Measurements from ENCODE around the gene RANBP10. TPM values are rescaled to one million over a fixed set of nuclear protein-coding genes. Genes with fewer than 3 reads are reported as not detected.

RANBP10 gene
- total RNA-seq, 1 experiment from 2014 or later = 15.6 TPM

DNA sequence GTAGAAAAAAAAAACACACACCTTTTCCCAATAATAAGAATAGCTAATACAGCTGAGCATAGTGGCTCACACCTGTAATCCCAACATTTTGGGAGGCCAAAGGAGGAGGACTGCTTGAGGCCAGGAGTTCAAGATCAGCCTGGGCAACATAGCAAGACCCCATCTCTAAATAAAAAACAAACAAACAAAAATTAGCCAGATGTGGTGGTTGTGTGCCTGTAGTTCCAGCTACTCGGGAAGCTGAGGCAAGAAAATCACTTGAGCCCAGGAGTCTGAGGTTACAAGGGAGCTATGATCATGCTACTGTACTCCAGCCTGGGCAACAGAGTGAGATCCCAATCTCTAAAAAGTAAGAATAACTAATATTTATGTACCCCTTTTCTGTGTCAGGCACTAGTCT lies 44.4 kb downstream of the RANBP10 start:
- H3K4me3 Mint-ChIP-seq = no peak overlapping the region
- H2BK12ac ChIP-seq (ENCODE audit: insufficient read length, low read depth, low read length) = no peak overlapping the region
- no peak overlapping the region for H3K18ac ChIP-seq (ENCODE audit: insufficient read length, low read depth, low read length)
- no peak overlapping the region for H3K14ac ChIP-seq (ENCODE audit: insufficient read depth, low read length)
- no peak overlapping the region for H4K91ac ChIP-seq (ENCODE audit: insufficient read length, low read depth, low read length)
- no peak overlapping the region for H2AK5ac ChIP-seq (ENCODE audit: insufficient read length, low read length)
- no peak overlapping the region for H3K27ac Mint-ChIP-seq
- no peaks in the 10 kb centered on the region for H3K79me2 ChIP-seq (ENCODE audit: insufficient read depth, low read length)
- H2BK5ac ChIP-seq (ENCODE audit: insufficient read length, low read length) = no peak overlapping the region
- H3K56ac ChIP-seq (ENCODE audit: insufficient read length, low read depth, low read length) = no peak overlapping the region
- no peak for DNase-seq
- no peaks in the 10 kb centered on the region for H3K9me3 Mint-ChIP-seq
- H2BK120ac ChIP-seq (ENCODE audit: low read depth, low read length, poor library complexity, severe bottlenecking) = no peak overlapping the region
- H2BK15ac ChIP-seq (ENCODE audit: low read depth, low read length) = no peak overlapping the region
- H3K27me3 Mint-ChIP-seq (ENCODE audit: low read depth) = no peaks in the 10 kb centered on the region
- H3K27me3 ChIP-seq (ENCODE audit: insufficient read depth, low read length) = no peaks in the 10 kb centered on the region
- H2BK20ac ChIP-seq (ENCODE audit: low read depth, low read length, poor library complexity, severe bottlenecking) = no peak overlapping the region
- H3T11ph ChIP-seq (ENCODE audit: low read length) = no peak overlapping the region
- H3K9ac ChIP-seq (ENCODE audit: extremely low read depth, insufficient read length, low read length) = no peak overlapping the region
- H2AFZ ChIP-seq (ENCODE audit: low read length) = no peak overlapping the region
- peaks cover 0 to 9% (median 0%) of the 10 kb centered on the region in 3 experiments; a peak in 4 of 7 replicates for H3K36me3 Mint-ChIP-seq (ENCODE audit: insufficient read depth in 1 of 3, low read depth in 3 of 3)
- TF ChIP-seq, protein P1, sequence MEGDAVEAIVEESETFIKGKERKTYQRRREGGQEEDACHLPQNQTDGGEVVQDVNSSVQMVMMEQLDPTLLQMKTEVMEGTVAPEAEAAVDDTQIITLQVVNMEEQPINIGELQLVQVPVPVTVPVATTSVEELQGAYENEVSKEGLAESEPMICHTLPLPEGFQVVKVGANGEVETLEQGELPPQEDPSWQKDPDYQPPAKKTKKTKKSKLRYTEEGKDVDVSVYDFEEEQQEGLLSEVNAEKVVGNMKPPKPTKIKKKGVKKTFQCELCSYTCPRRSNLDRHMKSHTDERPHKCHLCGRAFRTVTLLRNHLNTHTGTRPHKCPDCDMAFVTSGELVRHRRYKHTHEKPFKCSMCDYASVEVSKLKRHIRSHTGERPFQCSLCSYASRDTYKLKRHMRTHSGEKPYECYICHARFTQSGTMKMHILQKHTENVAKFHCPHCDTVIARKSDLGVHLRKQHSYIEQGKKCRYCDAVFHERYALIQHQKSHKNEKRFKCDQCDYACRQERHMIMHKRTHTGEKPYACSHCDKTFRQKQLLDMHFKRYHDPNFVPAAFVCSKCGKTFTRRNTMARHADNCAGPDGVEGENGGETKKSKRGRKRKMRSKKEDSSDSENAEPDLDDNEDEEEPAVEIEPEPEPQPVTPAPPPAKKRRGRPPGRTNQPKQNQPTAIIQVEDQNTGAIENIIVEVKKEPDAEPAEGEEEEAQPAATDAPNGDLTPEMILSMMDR (conservative IDR thresholded peaks at IDR 0.05) = no peak
- H4K20me1 ChIP-seq (ENCODE audit: control insufficient read depth, insufficient read depth, insufficient read length) = no peaks in the 10 kb centered on the region
- H3K4me1 ChIP-seq (ENCODE audit: insufficient read depth, low read length) = no peaks in the 10 kb centered on the region
- H3K79me1 ChIP-seq (ENCODE audit: insufficient read depth, low read depth, low read length, poor library complexity, severe bottlenecking) = no peaks in the 10 kb centered on the region
- no peak overlapping the region for H3K4ac ChIP-seq (ENCODE audit: low read depth, low read length)
- H3K27ac ChIP-seq (ENCODE audit: insufficient read length, low read depth, low read length) = no peak overlapping the region
- H3K23ac ChIP-seq (ENCODE audit: insufficient read length, low read depth, low read length) = no peak overlapping the region
- H3K4me2 ChIP-seq (ENCODE audit: insufficient read depth, insufficient read length, low read length) = no peak overlapping the region
- no peaks in the 10 kb centered on the region for H3K23me2 ChIP-seq (ENCODE audit: insufficient read length, low read depth, low read length, poor library complexity, severe bottlenecking)
- H3K9me3 ChIP-seq (ENCODE audit: control insufficient read depth, low read depth, low read length) = no peaks in the 10 kb centered on the region
- no peak overlapping the region for H4K5ac ChIP-seq (ENCODE audit: insufficient read length, low read depth, low read length)
- no CpG with 5 or more reads among the region's 1 CpG for WGBS (ENCODE audit: extremely low coverage, insufficient read length, low lambda C conversion rate)
- no peak overlapping the region for H4K8ac ChIP-seq (replicated peaks; ENCODE audit: insufficient read length, low read depth, low read length)
- H3K4me1 Mint-ChIP-seq = 0 out of 4 replicates have a peak, but pooled peaks cover 0 to 3% of the 10 kb centered on the region in 2 experiments
